Kidney epithelial cell (primary cell): ENCODE results near the gene TRIM45. TPM values are rescaled to one million over a fixed set of nuclear protein-coding genes. Genes with fewer than 3 reads are reported as not detected.

ENCODE experiments used
- DNase-seq: peaks from one replicate; pipeline ENCODE4 v3.0.0-alpha.2; 2010; ENCODE audit warnings: low read depth
- H3K27me3 ChIP-seq: 2 replicates; pipeline ENCODE4 v1.6.0; 2011; ENCODE audit warnings: low read length; ENCODE audit not compliant: control insufficient read depth, insufficient read depth
- H3K36me3 ChIP-seq: 2 replicates; pipeline ENCODE4 v1.5.1; 2011; ENCODE audit warnings: low read length; ENCODE audit not compliant: control insufficient read depth, insufficient read depth
- H3K4me3 ChIP-seq: 2 replicates; pipeline ENCODE4 v1.5.1; 2011; ENCODE audit warnings: low read depth, mild to moderate bottlenecking, control low read depth, low read length
- CTCF ChIP-seq: IDR thresholded peaks from 2 replicates; pipeline ENCODE4 v1.5.1; 2011; ENCODE audit warnings: mild to moderate bottlenecking, moderate library complexity, low read length, control low read depth, inconsistent platforms; ENCODE audit not compliant: insufficient read depth, poor library complexity, severe bottlenecking
- total RNA-seq: library from RNA; depleted of rRNA; stranded (reverse); fragments of >200 nt; gene quantifications from 2 replicates; pipeline ENCODE4 v1.2.3, GENCODE V29; 2015

Gene TRIM45
- total RNA-seq, 1 donor from 2014 or later = 7.4 TPM

- no peak overlapping the region for H3K4me3 ChIP-seq
- no peaks in the 10 kb centered on the region for H3K36me3 ChIP-seq
- no peak for TF ChIP-seq CTCF
- H3K27me3 ChIP-seq = no peaks in the 10 kb centered on the region
- no peak for DNase-seq
Measured at GRCh38 chr1:117101334-117101733, 20.2 kb downstream of the TRIM45 start.

GRCh38 chr1:117098287-117098890 lies 23.2 kb downstream of the TRIM45 start:
- Histone ChIP-seq H3K36me3 (no peaks in the 10 kb centered on the region), H3K27me3 (no peaks in the 10 kb centered on the region), H3K4me3 (no peak overlapping the region)
- TF ChIP-seq CTCF = no peak
- no peak for DNase-seq

- DNase-seq = no peak
- Histone ChIP-seq H3K4me3 (no peak overlapping the region), H3K36me3 (no peaks in the 10 kb centered on the region), H3K27me3 (no peaks in the 10 kb centered on the region)
- TF ChIP-seq CTCF = no peak
Measured at GRCh38 chr1:117097443-117097842, 24.1 kb downstream of the TRIM45 start.

GRCh38 chr1:117096951-117097408 lies 24.6 kb downstream of the TRIM45 start:
- H3K36me3 ChIP-seq = no peaks in the 10 kb centered on the region
- no peaks in the 10 kb centered on the region for H3K27me3 ChIP-seq
- no peak for TF ChIP-seq CTCF
- no peak overlapping the region for H3K4me3 ChIP-seq
- DNase-seq = no peak

- no peak for TF ChIP-seq CTCF
- Histone ChIP-seq H3K4me3 (no peak overlapping the region), H3K27me3 (no peaks in the 10 kb centered on the region), H3K36me3 (no peaks in the 10 kb centered on the region)
- no peak for DNase-seq
Measured at GRCh38 chr1:117094841-117095604, 26.5 kb downstream of the TRIM45 start.
